Breast epithelium (tissue), 3 donors: Measurements from ENCODE around the gene CHRM1.

Source experiments
- POLR2AphosphoS5 ChIP-seq, 3 donors: sonication (generic); formaldehyde crosslinking; IDR thresholded peaks; one replicate each; pipeline ENCODE4 v1.6.1; 2017; ENCODE audit warnings: antibody characterized with exemption in 3 of 3
- TF ChIP-seq, protein P1 (sequence below), 3 donors: fragments of 450-650 bp; IDR thresholded peaks; one replicate each; pipeline ENCODE4 v1.5.1; 2016 to 2017; ENCODE audit warnings: antibody characterized with exemption in 3 of 3, mild to moderate bottlenecking in 3 of 3, moderate library complexity in 3 of 3

DNA sequence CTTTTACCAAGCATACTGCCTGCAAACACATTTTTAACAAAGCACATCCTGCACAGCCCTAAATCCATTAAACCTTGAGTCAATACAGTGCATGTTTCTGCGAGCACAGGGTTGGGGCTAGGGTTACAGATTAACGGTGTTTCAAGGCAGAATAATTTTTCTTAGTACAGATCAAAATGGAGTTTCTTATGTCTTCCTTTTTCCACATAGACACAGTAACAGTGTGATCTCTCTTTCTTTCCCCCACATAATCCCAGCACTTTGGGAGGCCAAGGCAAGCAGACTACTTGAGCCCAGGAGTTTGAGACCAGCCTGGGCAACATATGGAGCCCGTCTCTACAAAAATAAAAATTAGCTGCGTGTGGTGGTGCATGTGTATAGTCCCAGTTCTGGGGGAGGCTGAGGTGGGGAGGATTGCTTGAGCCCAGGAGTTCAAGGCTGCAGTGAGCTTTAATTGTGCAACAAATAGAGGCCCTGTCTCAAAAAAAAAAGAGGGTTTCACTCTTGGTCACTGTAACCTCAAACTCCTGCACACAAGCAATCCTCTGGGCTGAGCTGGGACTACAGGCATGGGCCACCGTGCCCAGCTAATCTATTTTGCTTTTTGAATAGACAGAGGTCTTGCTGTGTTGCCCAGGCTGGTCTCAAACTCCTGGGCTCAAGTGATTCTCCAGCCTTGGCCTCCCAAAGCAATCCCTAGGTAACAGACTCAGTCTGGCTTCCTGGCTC is 60.2 kb downstream of the CHRM1 start:
- TF ChIP-seq, protein P1, sequence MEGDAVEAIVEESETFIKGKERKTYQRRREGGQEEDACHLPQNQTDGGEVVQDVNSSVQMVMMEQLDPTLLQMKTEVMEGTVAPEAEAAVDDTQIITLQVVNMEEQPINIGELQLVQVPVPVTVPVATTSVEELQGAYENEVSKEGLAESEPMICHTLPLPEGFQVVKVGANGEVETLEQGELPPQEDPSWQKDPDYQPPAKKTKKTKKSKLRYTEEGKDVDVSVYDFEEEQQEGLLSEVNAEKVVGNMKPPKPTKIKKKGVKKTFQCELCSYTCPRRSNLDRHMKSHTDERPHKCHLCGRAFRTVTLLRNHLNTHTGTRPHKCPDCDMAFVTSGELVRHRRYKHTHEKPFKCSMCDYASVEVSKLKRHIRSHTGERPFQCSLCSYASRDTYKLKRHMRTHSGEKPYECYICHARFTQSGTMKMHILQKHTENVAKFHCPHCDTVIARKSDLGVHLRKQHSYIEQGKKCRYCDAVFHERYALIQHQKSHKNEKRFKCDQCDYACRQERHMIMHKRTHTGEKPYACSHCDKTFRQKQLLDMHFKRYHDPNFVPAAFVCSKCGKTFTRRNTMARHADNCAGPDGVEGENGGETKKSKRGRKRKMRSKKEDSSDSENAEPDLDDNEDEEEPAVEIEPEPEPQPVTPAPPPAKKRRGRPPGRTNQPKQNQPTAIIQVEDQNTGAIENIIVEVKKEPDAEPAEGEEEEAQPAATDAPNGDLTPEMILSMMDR (IDR thresholded peaks at IDR 0.05) = no peak
- TF ChIP-seq POLR2AphosphoS5 (IDR thresholded peaks at IDR 0.05) = no peak
